Measurements from ENCODE around the gene WWOX.

WWOX gene

GRCh38 chr16:78242239-78242630 lies 142.8 kb downstream of the WWOX start:
- Histone ChIP-seq H3K4me1 (ENCODE audit: control insufficient read depth, insufficient read depth, low read length) (no peaks in the 10 kb centered on the region), H3K9ac (ENCODE audit: low read depth, low read length) (no peak overlapping the region), H3K4me3 (ENCODE audit: low read depth, low read length) (no peak overlapping the region), H3K9me3 (ENCODE audit: control insufficient read depth, insufficient read depth, low read length) (no peaks in the 10 kb centered on the region), H3K27me3 (ENCODE audit: control insufficient read depth, insufficient read depth, low read length) (no peaks in the 10 kb centered on the region), H3K36me3 (ENCODE audit: control insufficient read depth, insufficient read depth, low read length) (no peaks in the 10 kb centered on the region)

DNA sequence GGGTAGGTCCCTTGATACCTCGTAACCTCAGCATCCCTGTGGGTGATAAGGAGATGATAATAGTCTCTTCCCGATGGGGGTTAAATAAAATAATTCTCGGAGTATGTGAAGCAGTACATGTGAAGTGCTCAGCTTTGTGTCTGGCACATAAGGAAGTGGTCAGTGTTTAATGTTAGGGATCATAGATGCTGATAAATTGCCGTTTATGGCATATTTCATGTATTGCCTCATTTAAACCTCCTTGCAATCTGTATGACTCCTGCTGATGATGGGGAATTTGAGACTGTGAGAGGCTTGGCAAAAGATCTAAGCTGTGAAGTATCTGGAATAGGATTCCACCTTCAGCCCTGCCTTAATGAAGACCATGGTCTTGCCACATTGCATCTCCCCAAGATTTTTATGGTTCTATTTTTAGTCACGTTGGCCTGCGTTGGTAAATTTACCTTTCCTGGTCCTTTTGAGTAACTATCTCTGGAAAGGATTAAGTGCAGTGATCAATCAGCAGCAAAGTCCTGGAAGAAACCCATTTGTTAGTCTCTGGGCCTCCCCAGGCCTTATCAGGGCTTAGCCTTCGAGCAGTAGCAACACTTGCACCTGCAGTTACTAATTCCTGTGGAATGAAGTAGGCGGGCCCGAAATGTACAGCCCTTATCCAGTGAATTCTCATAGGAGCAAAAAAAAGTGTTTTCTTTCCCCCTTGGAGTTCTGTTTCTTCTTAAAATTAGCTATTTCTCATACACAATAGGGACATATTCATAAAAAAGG lies 144.9 kb downstream of the WWOX start:
- H3K9me3 ChIP-seq (ENCODE audit: control insufficient read depth, insufficient read depth, low read length): no peaks in the 10 kb centered on the region
- no peak overlapping the region for H3K9ac ChIP-seq (ENCODE audit: low read depth, low read length)
- H3K36me3 ChIP-seq (ENCODE audit: control insufficient read depth, insufficient read depth, low read length): no peaks in the 10 kb centered on the region
- H3K4me3 ChIP-seq (ENCODE audit: low read depth, low read length): no peak overlapping the region
- H3K27me3 ChIP-seq (ENCODE audit: control insufficient read depth, insufficient read depth, low read length): no peaks in the 10 kb centered on the region
- H3K4me1 ChIP-seq (ENCODE audit: control insufficient read depth, insufficient read depth, low read length): peaks cover under 1% of the 10 kb centered on the region

DNA sequence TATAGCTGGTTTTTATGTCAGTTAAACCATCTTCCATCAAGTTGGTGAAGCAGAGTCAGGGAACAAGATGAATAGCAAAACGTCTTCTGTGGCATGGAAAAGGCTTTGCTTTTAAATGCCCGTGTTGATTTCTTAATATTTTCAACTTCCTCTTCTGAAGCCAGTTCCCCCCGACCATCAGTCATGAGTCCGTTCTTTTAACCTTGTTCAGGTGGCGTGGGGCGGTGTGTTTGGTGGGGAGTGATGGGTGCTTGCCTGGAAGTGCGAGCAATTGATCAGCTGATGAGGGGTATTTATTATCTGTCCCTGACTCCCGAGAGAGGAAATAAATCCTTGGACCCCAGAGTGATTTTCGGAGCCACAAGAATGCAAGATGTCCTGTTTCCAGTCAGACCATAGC lies 147.1 kb downstream of the WWOX start:
- no peak overlapping the region for H3K9ac ChIP-seq (ENCODE audit: low read depth, low read length)
- no peak overlapping the region for H3K4me3 ChIP-seq (ENCODE audit: low read depth, low read length)
- no peaks in the 10 kb centered on the region for H3K36me3 ChIP-seq (ENCODE audit: control insufficient read depth, insufficient read depth, low read length)
- peaks cover 3% of the 10 kb centered on the region for H3K4me1 ChIP-seq (ENCODE audit: control insufficient read depth, insufficient read depth, low read length)
- no peaks in the 10 kb centered on the region for H3K27me3 ChIP-seq (ENCODE audit: control insufficient read depth, insufficient read depth, low read length)
- no peaks in the 10 kb centered on the region for H3K9me3 ChIP-seq (ENCODE audit: control insufficient read depth, insufficient read depth, low read length)

GRCh38 chr16:78249056-78249455 lies 149.6 kb downstream of the WWOX start:
- Histone ChIP-seq H3K9ac (ENCODE audit: low read depth, low read length) (no peak overlapping the region), H3K9me3 (ENCODE audit: control insufficient read depth, insufficient read depth, low read length) (no peaks in the 10 kb centered on the region), H3K4me3 (ENCODE audit: low read depth, low read length) (no peak overlapping the region), H3K4me1 (ENCODE audit: control insufficient read depth, insufficient read depth, low read length) (peaks cover 3% of the 10 kb centered on the region), H3K27me3 (ENCODE audit: control insufficient read depth, insufficient read depth, low read length) (no peaks in the 10 kb centered on the region), H3K36me3 (ENCODE audit: control insufficient read depth, insufficient read depth, low read length) (no peaks in the 10 kb centered on the region)

DNA sequence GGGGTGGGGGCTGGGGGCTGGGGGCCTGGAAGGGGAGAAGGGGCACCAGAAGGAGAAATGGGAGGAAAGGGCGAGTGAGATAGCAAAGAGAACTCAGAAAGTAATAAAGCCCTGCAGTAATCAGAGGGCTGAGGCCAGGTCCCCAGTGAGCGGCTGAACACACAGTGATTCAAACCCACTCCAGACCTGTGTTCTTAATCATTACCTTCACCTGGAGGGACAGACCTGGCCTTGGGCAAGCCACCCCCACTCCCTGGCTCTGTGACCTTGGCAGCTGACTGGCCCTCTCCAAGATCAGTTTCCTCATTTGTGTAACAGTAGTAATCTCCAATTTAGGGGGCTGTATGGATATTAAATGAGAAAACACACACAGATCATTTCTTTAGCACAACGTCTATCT lies 150.4 kb downstream of the WWOX start:
- H3K9ac ChIP-seq (ENCODE audit: low read depth, low read length): no peak overlapping the region
- H3K9me3 ChIP-seq (ENCODE audit: control insufficient read depth, insufficient read depth, low read length): no peaks in the 10 kb centered on the region
- no peaks in the 10 kb centered on the region for H3K36me3 ChIP-seq (ENCODE audit: control insufficient read depth, insufficient read depth, low read length)
- peaks cover 3% of the 10 kb centered on the region for H3K4me1 ChIP-seq (ENCODE audit: control insufficient read depth, insufficient read depth, low read length)
- no peak overlapping the region for H3K4me3 ChIP-seq (ENCODE audit: low read depth, low read length)
- H3K27me3 ChIP-seq (ENCODE audit: control insufficient read depth, insufficient read depth, low read length): no peaks in the 10 kb centered on the region

GRCh38 chr16:78251115-78251514 lies 151.7 kb downstream of the WWOX start:
- H3K9me3 ChIP-seq (ENCODE audit: control insufficient read depth, insufficient read depth, low read length): no peaks in the 10 kb centered on the region
- H3K27me3 ChIP-seq (ENCODE audit: control insufficient read depth, insufficient read depth, low read length): no peaks in the 10 kb centered on the region
- H3K4me3 ChIP-seq (ENCODE audit: low read depth, low read length): no peak overlapping the region
- H3K4me1 ChIP-seq (ENCODE audit: control insufficient read depth, insufficient read depth, low read length): peaks cover 3% of the 10 kb centered on the region
- no peak overlapping the region for H3K9ac ChIP-seq (ENCODE audit: low read depth, low read length)
- no peaks in the 10 kb centered on the region for H3K36me3 ChIP-seq (ENCODE audit: control insufficient read depth, insufficient read depth, low read length)

GRCh38 chr16:78252757-78253156 lies 153.3 kb downstream of the WWOX start:
- no peaks in the 10 kb centered on the region for H3K27me3 ChIP-seq (ENCODE audit: control insufficient read depth, insufficient read depth, low read length)
- peaks cover 3% of the 10 kb centered on the region for H3K4me1 ChIP-seq (ENCODE audit: control insufficient read depth, insufficient read depth, low read length)

GRCh38 chr16:78254841-78255240 lies 155.4 kb downstream of the WWOX start:
- Histone ChIP-seq H3K36me3 (ENCODE audit: control insufficient read depth, insufficient read depth, low read length) (no peaks in the 10 kb centered on the region), H3K9me3 (ENCODE audit: control insufficient read depth, insufficient read depth, low read length) (no peaks in the 10 kb centered on the region), H3K27me3 (ENCODE audit: control insufficient read depth, insufficient read depth, low read length) (no peaks in the 10 kb centered on the region), H3K4me3 (ENCODE audit: low read depth, low read length) (no peak overlapping the region), H3K9ac (ENCODE audit: low read depth, low read length) (no peak overlapping the region), H3K4me1 (ENCODE audit: control insufficient read depth, insufficient read depth, low read length) (peaks cover 5% of the 10 kb centered on the region)

More at GRCh38 chr16:78252757-78253156, 153.3 kb downstream of the WWOX start:
- H3K9me3 ChIP-seq (ENCODE audit: control insufficient read depth, insufficient read depth, low read length): no peaks in the 10 kb centered on the region
- no peak overlapping the region for H3K4me3 ChIP-seq (ENCODE audit: low read depth, low read length)
- H3K9ac ChIP-seq (ENCODE audit: low read depth, low read length): no peak overlapping the region
- H3K36me3 ChIP-seq (ENCODE audit: control insufficient read depth, insufficient read depth, low read length): no peaks in the 10 kb centered on the region

DNA sequence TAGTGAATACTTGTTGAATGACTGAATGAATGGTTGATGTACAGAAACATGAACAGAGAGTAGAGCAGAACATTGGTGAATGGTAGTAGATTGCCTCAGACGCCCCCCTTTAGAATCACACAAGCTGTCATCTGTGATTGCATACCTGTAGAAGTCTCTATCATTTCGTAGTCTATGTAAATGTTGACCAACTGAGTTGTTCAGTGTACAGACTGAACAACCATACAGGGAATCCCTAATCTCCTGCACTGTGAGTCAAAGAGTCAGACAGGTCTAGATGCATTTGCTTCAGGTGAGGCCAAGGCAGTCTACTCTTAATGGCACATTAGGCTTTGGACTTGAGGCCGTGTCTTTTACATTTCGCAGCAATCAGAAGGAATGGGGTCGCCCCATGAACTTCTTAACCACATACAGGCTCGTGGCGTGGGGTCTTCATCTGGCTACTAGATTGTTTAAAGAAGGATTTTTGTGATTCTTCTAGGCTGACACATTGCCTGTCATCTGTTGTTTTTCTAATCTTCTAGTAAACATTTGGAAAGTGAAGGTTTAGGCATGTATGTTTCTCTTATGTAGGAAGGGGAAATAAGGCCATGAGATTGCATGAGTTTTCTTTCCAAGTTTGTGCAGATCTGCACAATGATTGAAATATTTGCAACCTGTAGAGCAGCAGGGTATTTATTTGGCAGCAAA lies 157.4 kb downstream of the WWOX start:
- no peak overlapping the region for H3K9ac ChIP-seq (ENCODE audit: low read depth, low read length)
- H3K4me1 ChIP-seq (ENCODE audit: control insufficient read depth, insufficient read depth, low read length): peaks cover 5% of the 10 kb centered on the region
- H3K4me3 ChIP-seq (ENCODE audit: low read depth, low read length): no peak overlapping the region
- no peaks in the 10 kb centered on the region for H3K9me3 ChIP-seq (ENCODE audit: control insufficient read depth, insufficient read depth, low read length)
- no peaks in the 10 kb centered on the region for H3K27me3 ChIP-seq (ENCODE audit: control insufficient read depth, insufficient read depth, low read length)
- no peaks in the 10 kb centered on the region for H3K36me3 ChIP-seq (ENCODE audit: control insufficient read depth, insufficient read depth, low read length)

DNA sequence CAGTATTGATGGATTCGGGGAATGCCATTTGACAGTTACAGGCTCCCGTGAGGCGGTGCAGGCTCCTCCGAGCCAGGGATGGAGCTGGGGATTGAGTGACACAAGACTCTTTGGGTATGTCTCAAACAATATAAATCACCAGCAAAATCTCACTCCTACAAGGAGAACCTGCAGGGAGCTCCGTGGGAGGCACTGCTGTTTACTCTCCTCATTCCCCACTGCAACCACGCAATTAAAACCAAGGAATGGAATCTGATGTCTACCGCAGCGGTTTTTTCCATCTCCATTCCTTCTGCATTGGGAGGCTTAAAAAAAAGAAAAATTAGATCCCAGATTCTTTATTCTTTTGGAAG lies 157.9 kb downstream of the WWOX start:
- Histone ChIP-seq H3K9ac (ENCODE audit: low read depth, low read length) (no peak overlapping the region), H3K4me1 (ENCODE audit: control insufficient read depth, insufficient read depth, low read length) (peaks cover 5% of the 10 kb centered on the region), H3K4me3 (ENCODE audit: low read depth, low read length) (no peak overlapping the region), H3K27me3 (ENCODE audit: control insufficient read depth, insufficient read depth, low read length) (no peaks in the 10 kb centered on the region), H3K36me3 (ENCODE audit: control insufficient read depth, insufficient read depth, low read length) (no peaks in the 10 kb centered on the region), H3K9me3 (ENCODE audit: control insufficient read depth, insufficient read depth, low read length) (no peaks in the 10 kb centered on the region)

- Histone ChIP-seq H3K4me1 (ENCODE audit: control insufficient read depth, insufficient read depth, low read length) (peaks cover 5% of the 10 kb centered on the region), H3K27me3 (ENCODE audit: control insufficient read depth, insufficient read depth, low read length) (no peaks in the 10 kb centered on the region), H3K9me3 (ENCODE audit: control insufficient read depth, insufficient read depth, low read length) (no peaks in the 10 kb centered on the region), H3K4me3 (ENCODE audit: low read depth, low read length) (no peak overlapping the region), H3K9ac (ENCODE audit: low read depth, low read length) (no peak overlapping the region), H3K36me3 (ENCODE audit: control insufficient read depth, insufficient read depth, low read length) (no peaks in the 10 kb centered on the region)
Measured at GRCh38 chr16:78258375-78259065, 159.1 kb downstream of the WWOX start.

DNA sequence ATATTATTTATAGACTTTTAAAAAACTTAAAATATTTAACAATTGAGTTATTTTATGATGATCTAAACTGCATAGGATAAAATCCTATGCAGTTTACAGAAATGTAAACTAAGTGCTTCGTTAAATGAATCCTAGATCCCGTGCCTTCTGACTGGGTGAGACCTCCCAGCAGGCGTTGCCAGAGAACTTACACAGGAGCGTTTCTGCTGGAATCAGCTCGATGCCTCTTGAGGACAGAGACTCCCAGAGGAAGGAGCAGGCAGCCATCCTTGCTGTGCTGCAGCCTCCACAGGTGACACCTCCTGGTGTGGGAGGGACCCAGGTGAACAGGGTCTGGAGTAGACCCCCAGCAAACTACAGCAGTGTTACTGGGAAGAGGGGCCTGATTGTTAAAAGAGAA lies 160.4 kb downstream of the WWOX start:
- no peak overlapping the region for H3K9ac ChIP-seq (ENCODE audit: low read depth, low read length)
- H3K4me1 ChIP-seq (ENCODE audit: control insufficient read depth, insufficient read depth, low read length): peaks cover 5% of the 10 kb centered on the region
- peaks cover 5% of the 10 kb centered on the region for H3K9me3 ChIP-seq (ENCODE audit: control insufficient read depth, insufficient read depth, low read length)

More for the DNA sequence above, 160.4 kb downstream of the WWOX start:
- no peak overlapping the region for H3K4me3 ChIP-seq (ENCODE audit: low read depth, low read length)
- no peaks in the 10 kb centered on the region for H3K36me3 ChIP-seq (ENCODE audit: control insufficient read depth, insufficient read depth, low read length)
- H3K27me3 ChIP-seq (ENCODE audit: control insufficient read depth, insufficient read depth, low read length): no peaks in the 10 kb centered on the region
